RWPE2 (cell line): ENCODE data around the gene UROD.

Experiments used
- ATAC-seq: fragments of 200-7000 bp; cut with Tn5 transposase; 3 replicates; pipeline ENCODE4 v1.9.1; 2021; ENCODE audit warnings: low read depth
- DNase-seq: peaks from one replicate; pipeline ENCODE4 v3.0.0-alpha.2; 2020; ENCODE audit warnings: low spot score
- H3K27ac ChIP-seq: fragments of 450-650 bp; 2 replicates; pipeline ENCODE4 v1.5.1; 2017; ENCODE audit warnings: mild to moderate bottlenecking; ENCODE audit not compliant: poor library complexity, severe bottlenecking
- H3K27me3 ChIP-seq: fragments of 250-450 bp; sonication (Bioruptor Pico); 2 replicates; pipeline ENCODE4 v1.5.1; 2021; ENCODE audit warnings: mild to moderate bottlenecking, moderate library complexity; ENCODE audit not compliant: insufficient read depth, poor library complexity, severe bottlenecking
- H3K36me3 ChIP-seq: fragments of 250-450 bp; sonication (Bioruptor Pico); 2 replicates; pipeline ENCODE4 v1.5.1; 2020; ENCODE audit warnings: low read depth, mild to moderate bottlenecking, moderate library complexity
- H3K4me1 ChIP-seq: fragments of 250-450 bp; sonication (Bioruptor Pico); 2 replicates; pipeline ENCODE4 v1.5.1; 2021; ENCODE audit warnings: mild to moderate bottlenecking, moderate library complexity; ENCODE audit not compliant: insufficient read depth, poor library complexity, severe bottlenecking
- H3K4me3 ChIP-seq: fragments of 250-450 bp; sonication (Bioruptor Pico); 2 replicates; pipeline ENCODE4 v1.5.1; 2021; ENCODE audit warnings: mild to moderate bottlenecking, moderate library complexity; ENCODE audit not compliant: severe bottlenecking
- H3K9me3 ChIP-seq: fragments of 250-450 bp; sonication (Bioruptor Pico); 2 replicates; pipeline ENCODE4 v1.5.1; 2021; ENCODE audit warnings: mild to moderate bottlenecking, moderate library complexity; ENCODE audit not compliant: severe bottlenecking
- CTCF ChIP-seq: fragments of 450-650 bp; IDR thresholded peaks from one replicate; pipeline ENCODE4 v1.5.1; 2017; ENCODE audit warnings: mild to moderate bottlenecking, moderate library complexity; ENCODE audit not compliant: poor library complexity, severe bottlenecking

The UROD gene

GRCh38 chr1:45032837-45033236 is 20.8 kb downstream of the UROD start:
- H3K4me3 ChIP-seq, result no peak overlapping the region
- DNase-seq, result no peak
- no peak for TF ChIP-seq CTCF
- no peaks in the 10 kb centered on the region for H3K27me3 ChIP-seq
- H3K9me3 ChIP-seq, result no peaks in the 10 kb centered on the region
- H3K36me3 ChIP-seq, result no peaks in the 10 kb centered on the region
- no peak for ATAC-seq
- peaks cover 3% of the 10 kb centered on the region for H3K4me1 ChIP-seq
- no peak overlapping the region for H3K27ac ChIP-seq

GRCh38 chr1:45033356-45033755 is 21.3 kb downstream of the UROD start:
- DNase-seq, result no peak
- no peaks in the 10 kb centered on the region for H3K27me3 ChIP-seq

GRCh38 chr1:45035631-45036301 is 23.7 kb downstream of the UROD start:
- DNase-seq, result no peak
- H3K27me3 ChIP-seq, result no peaks in the 10 kb centered on the region
- ATAC-seq, result no peak
- no peak overlapping the region for H3K4me3 ChIP-seq
- H3K4me1 ChIP-seq, result peaks cover 3% of the 10 kb centered on the region
- no peak overlapping the region for H3K27ac ChIP-seq
- no peaks in the 10 kb centered on the region for H3K9me3 ChIP-seq
- no peak for TF ChIP-seq CTCF
- no peaks in the 10 kb centered on the region for H3K36me3 ChIP-seq

More at GRCh38 chr1:45033356-45033755, 21.3 kb downstream of the UROD start:
- peaks cover 3% of the 10 kb centered on the region for H3K4me1 ChIP-seq
- no peak for ATAC-seq
- no peaks in the 10 kb centered on the region for H3K9me3 ChIP-seq
- no peak overlapping the region for H3K27ac ChIP-seq
- TF ChIP-seq CTCF, result no peak
- H3K36me3 ChIP-seq, result no peaks in the 10 kb centered on the region
- H3K4me3 ChIP-seq, result no peak overlapping the region

DNA sequence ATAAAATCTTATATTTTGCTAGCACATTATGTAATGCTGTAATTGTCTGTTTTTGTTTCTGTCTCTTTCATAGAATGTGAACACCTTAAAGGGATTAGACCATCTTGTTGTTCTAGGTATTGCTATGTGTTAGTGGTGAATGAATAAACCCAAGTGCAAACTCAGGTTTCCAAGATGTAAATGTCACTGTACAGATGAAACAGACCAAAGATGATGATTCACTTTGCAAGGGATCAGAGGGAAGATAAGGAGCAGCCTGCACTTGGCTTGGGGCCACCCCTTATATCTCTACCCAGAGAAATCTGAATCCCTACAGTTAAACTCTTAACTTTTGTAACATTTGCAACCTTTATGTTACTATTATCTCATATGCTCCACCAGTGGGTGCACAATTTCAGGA is 25.4 kb downstream of the UROD start:
- H3K9me3 ChIP-seq, result no peaks in the 10 kb centered on the region
- no peaks in the 10 kb centered on the region for H3K36me3 ChIP-seq
- DNase-seq (no peak), ATAC-seq (no peak)
- no peaks in the 10 kb centered on the region for H3K27me3 ChIP-seq
- no peak overlapping the region for H3K27ac ChIP-seq
- H3K4me3 ChIP-seq, result no peak overlapping the region
- peaks cover 3% of the 10 kb centered on the region for H3K4me1 ChIP-seq
- TF ChIP-seq CTCF, result no peak

DNA sequence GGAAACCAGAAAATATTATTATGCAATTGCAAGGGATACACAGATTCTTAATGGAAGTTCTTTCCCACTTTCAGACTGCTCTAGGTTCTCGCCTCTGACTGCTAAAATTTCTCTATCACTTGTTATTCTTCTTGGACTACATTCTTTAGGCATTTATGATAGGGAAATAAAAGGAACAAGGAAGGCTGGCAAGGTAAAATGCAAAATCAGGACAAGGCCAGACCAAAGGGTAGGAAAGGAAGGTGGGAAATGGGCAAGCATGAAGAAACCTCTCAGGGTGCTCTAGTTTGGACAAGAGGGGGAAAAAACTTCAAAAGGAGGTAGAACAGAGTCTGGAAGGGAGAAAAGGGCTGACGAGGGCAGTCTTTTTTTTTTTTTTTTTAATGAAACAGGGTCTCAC is 26.2 kb downstream of the UROD start:
- no peaks in the 10 kb centered on the region for H3K27me3 ChIP-seq
- no peak for DNase-seq

More for the DNA sequence above, 26.2 kb downstream of the UROD start:
- Histone ChIP-seq H3K4me3 (no peak overlapping the region), H3K36me3 (no peaks in the 10 kb centered on the region), H3K27ac (no peak overlapping the region), H3K9me3 (no peaks in the 10 kb centered on the region), H3K4me1 (peaks cover under 1% of the 10 kb centered on the region)
- TF ChIP-seq CTCF, result no peak
- no peak for ATAC-seq
